Right ventricle myocardium superior (tissue), 1 donor: ENCODE measurements around the gene C9orf78. TPM values are rescaled to one million over a fixed set of nuclear protein-coding genes. Genes with fewer than 3 reads are reported as not detected.

Experiments used
- ATAC-seq: fragments of 200-7000 bp; cut with Tn5 transposase; one replicate; pipeline ENCODE4 v1.9.1; 2020; ENCODE audit warnings: mild to moderate bottlenecking; ENCODE audit not compliant: poor library complexity
- DNase-seq: peaks from one replicate; pipeline ENCODE4 v3.0.0-alpha.2; 2020
- intact Hi-C: fragments of 100-400 bp; cut with DNase I; formaldehyde crosslinking; loops from one replicate; pipeline ENCODE4 v1.11.2; 2022
- long read RNA-seq: library from polyadenylated mRNA; unstranded; transcript quantifications from one replicate; pipeline ENCODE4 v2.0.0, GENCODE V29; 2021
- total RNA-seq: library from RNA; stranded (reverse); fragmentation: NEBNext Ultra II Directional; extraction: Animal tissue kit (Norgen Biotek cat#: 25700); gene quantifications from one replicate; pipeline ENCODE4 v1.2.1, GENCODE V29; 2021
- donor health status: DM: no; HTN: yes; CAD: no; lungs with severe emphysema.

The C9orf78 gene
- 31.4 TPM for total RNA-seq
- long read RNA-seq, transcript C9orf78-201 (9 exons, 1,795 nt): major isoform, 76 of 94 reads
- long read RNA-seq, partial matches to known transcripts: 1 of 94 reads
- long read RNA-seq, other reads (novel, unspliced or antisense): 17 of 94 reads

DNA sequence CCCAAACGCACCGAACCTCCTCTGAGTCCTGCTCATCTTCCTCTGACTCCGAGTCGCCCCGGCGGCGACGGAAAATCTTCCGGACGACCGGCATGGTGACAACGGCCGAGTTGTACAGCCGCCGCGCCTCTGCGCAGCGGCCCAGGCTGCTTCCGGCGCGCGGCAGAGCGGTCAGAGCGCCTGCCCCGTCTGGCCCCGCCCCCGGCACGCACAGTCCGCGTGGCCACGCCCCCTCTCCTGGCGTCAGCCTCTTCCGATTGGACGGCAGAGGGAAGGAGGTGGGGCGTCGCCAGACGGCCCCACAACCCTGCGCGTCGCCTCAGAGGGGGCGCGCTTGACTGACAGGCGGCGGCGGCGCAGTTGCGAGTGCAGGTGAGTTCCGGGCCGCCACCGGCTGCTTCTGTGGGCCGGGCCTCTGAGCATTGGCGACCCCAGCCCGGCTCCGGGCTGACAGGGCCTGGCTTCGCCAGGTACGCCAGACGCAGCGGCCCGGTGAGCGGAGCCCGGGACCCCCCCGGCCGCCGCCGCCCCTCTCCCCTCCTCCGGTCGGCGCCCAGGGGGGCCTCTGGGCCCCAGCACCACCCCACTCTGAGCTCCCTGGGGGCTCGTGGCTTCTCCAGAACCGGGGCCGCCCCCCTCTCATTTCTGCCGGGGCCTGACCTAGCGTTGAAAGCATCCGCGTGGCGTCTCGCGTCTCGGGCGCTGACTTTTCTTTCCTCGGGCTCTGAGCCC is at the start of gene C9orf78, which contains the start of gene USP20:
Gene C9orf78, minus strand, starts transcription at position 148 of the 732 bp plus-strand sequence. Its CDS starts 54 bp downstream, at position 94.
Gene USP20, plus strand, starts transcription at position 331 of the 732 bp plus-strand sequence. CDS start 17,098 bp downstream, outside the sequence.
- DNase-seq (peak; percentile 97), ATAC-seq (peak; percentile 99)
- intact Hi-C loops: no loop called here

- DNase-seq: peak; percentile 95
- ATAC-seq: peak; percentile 84
- intact Hi-C loops: loop anchor here (5.0 to 10.0 kb wide), 3 partner anchors 158 to 358 kb away; partner anchors contain the start of gene FNBP1
Observed at GRCh38 chr9:129884220-129885017, 49.3 kb upstream of the C9orf78 start.

- ATAC-seq: no peak
- intact Hi-C loops: loop anchor here (10.0 kb wide), 1 partner anchor 213 kb away; no protein-coding TSS in a partner anchor
Observed at GRCh38 chr9:129881547-129882324, 46.7 kb upstream of the C9orf78 start.

DNA sequence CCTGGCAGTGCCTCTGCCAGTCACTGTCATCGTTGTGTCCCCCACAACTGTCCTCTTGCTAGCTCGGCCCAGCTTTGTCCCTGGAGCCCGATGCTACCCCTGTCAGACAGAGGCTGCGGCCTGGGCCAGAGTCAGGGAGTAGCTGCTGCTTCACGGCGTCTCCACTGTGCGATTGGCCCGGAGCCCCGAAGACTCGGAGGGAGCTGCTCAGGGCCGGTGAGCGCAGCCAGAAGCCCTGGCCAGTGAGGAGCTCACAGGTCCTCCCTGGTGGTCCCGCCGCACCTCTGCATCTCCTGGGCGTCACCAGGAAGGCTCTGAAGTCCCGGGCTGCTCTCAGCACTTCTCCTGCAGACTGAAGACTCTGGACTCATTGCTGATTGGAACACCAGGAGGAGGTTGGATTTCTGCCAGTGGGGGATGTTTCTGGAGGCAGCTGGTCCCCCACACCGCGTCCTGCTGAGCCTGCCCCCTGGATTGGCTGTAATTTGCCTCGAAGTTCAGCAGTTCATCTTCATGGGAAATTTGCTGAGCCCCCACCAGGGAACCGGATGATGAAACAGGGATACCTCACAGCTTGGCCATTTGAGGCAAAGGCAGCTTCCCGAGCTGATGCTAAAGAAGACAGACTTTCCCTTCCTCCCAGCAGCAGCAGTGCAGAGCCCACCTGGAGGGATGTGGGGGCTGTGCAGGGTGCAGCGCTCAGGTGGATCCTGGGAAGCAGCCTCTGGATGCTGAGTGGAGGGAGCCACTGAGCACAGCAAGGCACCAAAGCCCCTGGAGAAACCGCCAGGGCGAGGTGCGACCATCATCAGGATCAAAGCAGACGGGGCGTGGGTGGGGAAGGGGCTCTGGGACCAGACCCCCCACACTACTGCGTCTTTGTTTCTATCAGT is 45.8 kb upstream of the C9orf78 start:
- intact Hi-C loops: loop anchor here (10.0 kb wide), 1 partner anchor 214 kb away; no protein-coding TSS in a partner anchor
- ATAC-seq (no peak), DNase-seq (no peak)

More at GRCh38 chr9:129881547-129882324, 46.7 kb upstream of the C9orf78 start:
- DNase-seq: no peak

GRCh38 chr9:129879991-129880653 is 45.0 kb upstream of the C9orf78 start:
- intact Hi-C loops: loop anchor here (10.0 kb wide), 1 partner anchor 215 kb away; no protein-coding TSS in a partner anchor
- ATAC-seq (no peak), DNase-seq (no peak)

DNA sequence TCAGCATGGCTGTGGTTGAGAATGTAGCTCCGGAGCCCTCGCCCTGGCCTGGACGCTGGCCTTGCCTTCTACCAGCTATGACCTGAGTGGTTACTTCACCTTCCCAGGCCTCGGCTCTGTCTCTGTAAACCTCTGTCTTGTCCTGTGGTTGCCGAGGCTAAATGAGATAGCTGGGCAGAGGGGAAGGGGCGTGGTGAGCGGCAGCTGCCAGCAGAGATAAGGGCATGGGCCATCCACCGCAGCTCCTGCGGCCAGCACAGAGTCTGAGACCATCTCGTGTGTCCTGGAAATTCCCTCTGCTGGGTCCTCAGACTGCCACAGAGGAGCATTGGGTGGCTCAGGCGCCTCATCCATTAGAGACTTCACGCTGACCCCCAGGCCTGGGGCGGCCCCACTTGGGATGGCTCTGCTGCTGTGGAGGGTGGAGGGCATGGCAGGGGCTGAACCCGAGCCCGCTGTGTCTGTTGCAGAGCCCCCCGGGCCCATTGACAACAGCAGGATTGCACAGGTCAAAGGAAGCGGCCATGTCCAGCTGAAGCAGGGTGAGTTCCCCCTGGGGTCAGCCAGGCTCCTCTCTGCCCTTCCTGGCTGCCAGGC is 44.1 kb upstream of the C9orf78 start:
- intact Hi-C loops: no loop called here
- ATAC-seq: no peak
- DNase-seq: no peak

GRCh38 chr9:129878291-129878690 is 43.2 kb upstream of the C9orf78 start:
- DNase-seq (no peak), ATAC-seq (no peak)
- intact Hi-C loops: no loop called here

DNA sequence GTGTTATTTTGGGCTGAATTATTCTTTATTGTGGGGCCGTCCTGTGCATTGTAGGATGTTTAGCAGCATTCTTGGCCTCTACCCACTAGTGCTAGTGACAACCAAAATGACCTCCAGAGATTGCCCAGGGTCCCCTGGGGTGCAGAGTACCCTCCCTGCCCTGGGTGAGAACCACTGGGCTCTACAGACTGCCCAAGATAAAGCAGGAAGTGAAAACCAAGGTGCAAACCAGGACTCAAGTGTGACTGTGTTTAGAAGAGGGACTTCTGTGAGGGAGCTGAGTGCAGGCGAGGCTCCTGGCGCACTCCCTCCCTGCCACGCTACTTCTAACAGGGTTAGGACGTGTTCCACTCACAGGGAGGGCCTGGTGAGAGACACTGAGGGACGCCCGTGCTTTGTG is 41.7 kb upstream of the C9orf78 start:
- DNase-seq: no peak
- ATAC-seq: no peak
- intact Hi-C loops: no loop called here

DNA sequence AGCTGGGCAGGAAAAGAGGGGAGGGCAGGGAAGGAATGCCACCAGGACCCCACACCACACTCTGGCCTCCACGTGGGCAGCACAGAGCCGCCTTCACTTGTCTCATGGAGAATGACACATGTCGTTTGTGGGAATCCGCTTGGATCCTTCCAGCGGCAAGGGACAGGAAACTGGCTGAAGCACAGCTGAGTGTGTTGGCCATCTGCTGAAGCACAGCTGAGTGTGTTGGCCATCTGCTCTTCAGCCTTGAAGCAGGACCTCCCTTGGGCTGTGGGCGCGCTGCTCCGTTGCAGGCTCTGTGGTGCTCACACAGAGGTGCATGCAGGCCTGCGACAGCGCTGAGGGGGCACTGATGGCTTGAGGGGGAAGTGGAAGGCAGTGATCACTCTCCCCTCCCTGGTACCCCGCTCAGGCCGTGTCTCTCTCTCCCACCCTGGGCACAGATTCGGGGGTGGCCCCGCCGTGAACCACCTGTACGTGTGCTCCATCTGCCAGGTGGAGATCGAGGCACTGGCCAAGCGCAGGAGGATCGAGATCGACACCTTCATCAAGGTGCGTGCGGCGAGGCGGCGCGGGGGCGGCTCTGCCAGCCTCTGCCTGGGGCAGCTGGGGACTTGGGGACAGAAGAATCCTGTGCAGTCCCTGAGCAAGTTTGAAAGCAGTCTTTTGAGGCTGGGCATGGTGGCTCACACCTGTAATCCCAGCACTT is 40.8 kb upstream of the C9orf78 start:
- no peak for DNase-seq
- no peak for ATAC-seq
- intact Hi-C loops: no loop called here

DNA sequence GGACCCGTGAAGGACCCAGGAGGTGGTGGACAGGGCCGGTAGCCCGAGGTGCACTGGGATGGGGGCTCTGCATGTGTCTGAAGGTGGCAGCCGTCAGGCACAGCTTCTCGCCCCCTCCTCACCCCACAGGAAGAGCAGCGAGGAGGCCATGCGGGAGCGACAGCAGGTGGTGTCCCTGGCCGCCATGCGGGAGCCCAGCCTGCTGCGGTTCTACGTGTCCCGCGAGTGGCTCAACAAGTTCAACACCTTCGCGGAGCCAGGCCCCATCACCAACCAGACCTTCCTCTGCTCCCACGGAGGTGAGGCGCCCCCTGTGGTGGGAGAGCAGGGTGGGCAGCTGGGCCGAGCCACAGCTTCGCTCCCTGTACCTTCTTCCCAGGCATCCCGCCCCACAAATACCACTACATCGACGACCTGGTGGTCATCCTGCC is 40.1 kb upstream of the C9orf78 start:
- intact Hi-C loops: no loop called here
- no peak for ATAC-seq
- no peak for DNase-seq

DNA sequence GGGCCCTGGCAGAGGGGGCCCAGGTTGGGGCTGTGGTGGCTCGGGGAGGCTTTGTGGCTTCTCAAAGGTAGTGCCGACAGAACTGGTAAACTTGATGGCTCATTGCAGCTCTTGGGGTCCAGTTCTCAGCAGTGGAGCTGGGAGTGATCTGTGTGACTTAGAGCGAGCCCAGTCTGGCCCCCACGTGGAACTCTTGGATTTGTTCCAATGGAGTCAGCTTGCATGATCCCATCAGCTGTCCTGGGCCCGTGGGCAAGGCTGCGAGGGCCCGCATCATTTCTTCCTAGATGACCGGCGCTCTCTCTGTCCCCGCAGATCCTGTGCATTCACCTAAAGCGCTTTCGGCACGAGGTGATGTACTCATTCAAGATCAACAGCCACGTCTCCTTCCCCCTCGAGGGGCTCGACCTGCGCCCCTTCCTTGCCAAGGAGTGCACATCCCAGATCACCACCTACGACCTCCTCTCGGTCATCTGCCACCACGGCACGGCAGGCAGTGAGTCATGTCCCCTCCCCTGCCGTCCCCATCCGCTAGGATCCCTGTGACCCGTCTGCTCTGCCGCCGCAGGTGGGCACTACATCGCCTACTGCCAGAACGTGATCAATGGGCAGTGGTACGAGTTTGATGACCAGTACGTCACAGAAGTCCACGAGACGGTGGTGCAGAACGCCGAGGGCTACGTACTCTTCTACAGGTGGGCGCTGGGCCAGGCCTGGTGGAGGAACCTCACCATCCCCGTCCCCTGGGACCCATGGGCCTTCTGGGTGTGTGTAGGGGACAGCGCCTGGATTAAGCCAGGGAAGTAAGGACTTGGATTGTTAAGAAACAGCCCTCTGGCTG is 39.4 kb upstream of the C9orf78 start:
- DNase-seq (no peak), ATAC-seq (no peak)
- intact Hi-C loops: no loop called here

- intact Hi-C loops: no loop called here
- DNase-seq (no peak), ATAC-seq (no peak)
Observed at GRCh38 chr9:129873563-129874190, 38.6 kb upstream of the C9orf78 start.

- no peak for DNase-seq
- intact Hi-C loops: no loop called here
- ATAC-seq: no peak
Observed at GRCh38 chr9:129871046-129871445, 36.0 kb upstream of the C9orf78 start.

- intact Hi-C loops: no loop called here
- ATAC-seq (peak; percentile 16), DNase-seq (no peak)
Observed at GRCh38 chr9:129869585-129870501, 34.8 kb upstream of the C9orf78 start.
